DMS 273 treated with DMSO at 0.1 percent for 48 hours (cell line): ENCODE results near the gene GABARAPL1.

Source experiments
- DNase-seq: peaks from one replicate; lab custom pipeline; 2025; lab: John Stamatoyannopoulos, UW

The GABARAPL1 gene

GRCh38 chr12:10234562-10234961, 21.9 kb downstream of the GABARAPL1 start:
- no peak for DNase-seq

DNA sequence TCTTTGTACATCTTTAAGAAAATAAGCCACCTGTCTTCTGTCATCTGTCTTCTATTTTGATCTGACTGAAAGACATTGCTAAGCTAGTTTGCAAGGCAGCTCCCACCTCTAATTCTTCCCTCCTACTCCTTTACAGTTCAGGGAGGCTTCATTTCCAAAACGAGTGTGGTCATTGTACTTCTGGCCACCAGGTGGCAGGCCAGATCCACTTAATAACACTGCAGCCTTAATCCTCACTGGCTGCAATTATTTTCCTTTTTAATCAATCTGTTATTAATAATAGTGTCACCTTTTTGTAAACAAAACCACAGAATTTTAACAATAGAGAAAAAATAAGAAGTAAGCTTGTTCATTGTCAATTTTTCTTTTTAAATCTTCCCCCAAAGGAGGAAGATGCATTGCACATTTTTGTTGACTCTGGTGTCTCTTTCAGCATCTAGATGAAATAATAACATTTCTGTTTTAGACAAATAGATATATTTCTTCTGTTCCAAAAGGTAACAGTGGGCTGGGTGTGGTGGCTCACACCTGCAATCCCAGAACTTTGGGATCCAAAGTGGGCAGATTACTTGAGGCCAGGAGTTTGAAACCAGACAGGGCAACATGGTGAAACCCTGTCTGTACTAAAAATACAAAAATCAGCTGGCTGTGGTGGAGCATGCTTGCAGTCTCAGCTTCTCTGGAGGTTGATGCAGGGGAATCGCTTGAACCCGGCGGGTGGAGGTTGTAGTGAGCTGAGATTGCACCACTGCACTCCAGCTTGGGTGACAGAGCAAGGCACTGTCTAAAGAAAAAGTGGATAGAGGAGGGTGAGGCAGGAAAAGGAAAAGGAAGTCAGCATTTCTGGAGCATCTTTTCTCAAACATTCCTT, 23.3 kb downstream of the GABARAPL1 start:
- DNase-seq = no peak

DNA sequence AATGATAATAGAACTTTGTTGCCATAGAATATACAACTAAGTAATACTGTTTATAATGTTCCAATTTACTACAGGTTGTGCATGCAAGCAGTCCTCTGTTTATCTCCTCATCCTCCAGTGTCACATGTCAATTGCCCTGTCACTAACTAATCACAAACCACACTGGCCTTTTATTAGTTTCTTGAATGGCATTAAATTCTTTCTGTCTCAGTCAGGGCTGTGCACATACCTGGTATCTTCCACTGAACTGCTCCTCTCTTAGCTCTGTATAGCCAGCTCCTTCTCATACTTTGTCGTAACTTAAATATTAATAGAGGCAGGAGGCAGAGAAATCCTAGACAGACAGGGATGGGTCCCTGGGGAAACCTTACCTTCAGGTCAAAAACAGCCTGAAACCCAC, 24.0 kb downstream of the GABARAPL1 start:
- DNase-seq = no peak

- no peak for DNase-seq
Observed at GRCh38 chr12:10238526-10238925, 25.8 kb downstream of the GABARAPL1 start.

GRCh38 chr12:10241290-10241689, 28.6 kb downstream of the GABARAPL1 start:
- no peak for DNase-seq

GRCh38 chr12:10241727-10242126, 29.1 kb downstream of the GABARAPL1 start:
- DNase-seq = no peak

- no peak for DNase-seq
Observed at GRCh38 chr12:10242539-10242938, 29.9 kb downstream of the GABARAPL1 start.

GRCh38 chr12:10243818-10244520, 31.3 kb downstream of the GABARAPL1 start:
- no peak for DNase-seq

DNA sequence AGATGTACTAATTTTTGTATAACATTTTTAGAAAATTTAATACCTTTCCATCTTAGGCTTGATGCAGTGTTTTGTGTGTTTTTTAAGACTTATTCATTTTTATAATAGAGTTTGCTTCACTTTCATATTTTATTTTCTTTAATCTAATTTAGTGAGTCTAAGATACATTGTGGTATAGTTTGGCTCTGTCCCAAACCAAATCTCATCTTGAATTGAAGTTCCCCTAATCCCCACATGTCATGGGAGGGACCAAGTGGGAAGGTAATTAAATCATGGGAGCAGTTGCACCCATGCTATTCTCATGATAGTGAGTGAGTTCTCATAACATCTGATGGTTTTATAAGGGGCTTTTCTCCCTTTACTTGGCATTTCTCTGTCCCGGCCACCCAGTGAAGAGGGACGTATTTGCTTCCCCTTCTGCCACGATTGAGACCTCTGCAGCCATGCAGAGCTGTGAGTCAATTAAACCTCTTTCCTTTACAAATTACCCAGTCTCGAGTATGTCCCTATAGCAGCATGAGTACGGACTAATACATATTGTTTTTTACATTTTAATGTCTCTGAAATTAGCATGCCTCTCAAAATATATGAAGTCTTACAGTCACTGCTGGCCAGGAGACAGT, 34.9 kb downstream of the GABARAPL1 start:
- DNase-seq = no peak

GRCh38 chr12:10249690-10250455, 37.2 kb downstream of the GABARAPL1 start:
- DNase-seq = no peak

DNA sequence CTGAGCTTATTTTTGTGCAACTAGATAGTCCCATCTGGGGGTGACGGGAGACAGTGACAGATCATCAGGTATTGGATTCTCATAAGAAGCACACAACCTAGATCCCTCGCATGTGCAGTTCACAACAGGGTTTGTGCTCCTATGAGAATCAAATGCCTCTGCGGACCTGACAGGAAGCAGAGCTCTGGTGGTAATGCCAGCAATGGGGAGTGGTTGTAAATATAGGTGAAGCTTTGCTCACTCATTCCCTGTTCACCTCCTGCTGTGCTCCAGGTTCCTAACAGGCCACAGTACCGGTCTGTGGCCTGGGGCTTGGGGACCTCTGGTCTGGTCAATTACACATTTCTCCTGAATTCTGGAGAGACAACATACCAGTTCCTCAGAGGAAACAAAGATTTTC, 39.0 kb downstream of the GABARAPL1 start:
- DNase-seq = no peak

GRCh38 chr12:10252201-10252600, 39.5 kb downstream of the GABARAPL1 start:
- DNase-seq = no peak

GRCh38 chr12:10256064-10256463, 43.4 kb downstream of the GABARAPL1 start:
- DNase-seq = no peak

GRCh38 chr12:10260927-10261326, 48.2 kb downstream of the GABARAPL1 start:
- DNase-seq = no peak

DNA sequence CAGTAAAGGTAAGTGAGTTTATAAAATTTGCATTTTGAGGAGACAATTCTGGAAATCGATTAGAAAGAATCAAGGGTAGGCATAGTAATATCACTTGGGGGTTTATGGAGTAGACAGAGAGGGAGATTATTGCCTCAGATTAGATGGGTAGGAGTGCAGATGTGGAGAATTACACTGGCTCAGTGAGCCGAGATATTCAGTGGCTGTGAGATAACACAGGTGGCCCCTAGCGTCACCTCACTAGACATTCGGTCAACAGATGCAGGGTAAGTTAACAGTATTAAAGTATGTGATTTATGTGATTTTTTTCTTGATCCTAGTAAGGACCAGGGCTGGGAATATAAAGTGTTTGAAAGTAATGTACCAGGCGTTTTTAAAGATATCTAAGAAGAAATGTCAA, 55.4 kb downstream of the GABARAPL1 start:
- DNase-seq = no peak

DNA sequence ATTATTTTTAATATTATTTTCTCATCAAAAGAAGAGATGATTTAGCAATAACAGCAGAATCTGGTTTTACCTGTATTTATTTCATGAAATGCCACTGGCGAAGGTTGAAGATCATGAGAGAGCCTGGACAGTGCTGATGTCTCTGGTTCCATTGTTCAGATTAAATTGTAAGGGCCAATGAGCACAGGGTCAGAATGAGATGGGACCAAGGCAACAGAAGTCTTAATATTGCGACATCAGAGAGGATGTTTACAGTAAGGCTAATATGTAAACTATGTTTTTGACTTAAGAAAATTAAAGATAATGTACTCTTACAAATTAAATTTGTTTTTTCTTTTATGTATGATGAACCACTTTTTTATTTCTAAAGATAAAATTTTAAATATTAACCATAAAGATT, 59.8 kb downstream of the GABARAPL1 start:
- DNase-seq = no peak
